A204.1 (cell line): ENCODE measurements around the gene PSTPIP2.
"Not testable (repeated sequence)": the region's sequence is repeated elsewhere in the genome, so short reads cannot be mapped to it uniquely, and the experiment has no call there.

Experiments
- FAIRE-seq: peaks from 2 replicates; lab custom pipeline; 2012; peaks lifted over from hg19 to GRCh38; lab: Jason Lieb, UNC

The PSTPIP2 gene

DNA sequence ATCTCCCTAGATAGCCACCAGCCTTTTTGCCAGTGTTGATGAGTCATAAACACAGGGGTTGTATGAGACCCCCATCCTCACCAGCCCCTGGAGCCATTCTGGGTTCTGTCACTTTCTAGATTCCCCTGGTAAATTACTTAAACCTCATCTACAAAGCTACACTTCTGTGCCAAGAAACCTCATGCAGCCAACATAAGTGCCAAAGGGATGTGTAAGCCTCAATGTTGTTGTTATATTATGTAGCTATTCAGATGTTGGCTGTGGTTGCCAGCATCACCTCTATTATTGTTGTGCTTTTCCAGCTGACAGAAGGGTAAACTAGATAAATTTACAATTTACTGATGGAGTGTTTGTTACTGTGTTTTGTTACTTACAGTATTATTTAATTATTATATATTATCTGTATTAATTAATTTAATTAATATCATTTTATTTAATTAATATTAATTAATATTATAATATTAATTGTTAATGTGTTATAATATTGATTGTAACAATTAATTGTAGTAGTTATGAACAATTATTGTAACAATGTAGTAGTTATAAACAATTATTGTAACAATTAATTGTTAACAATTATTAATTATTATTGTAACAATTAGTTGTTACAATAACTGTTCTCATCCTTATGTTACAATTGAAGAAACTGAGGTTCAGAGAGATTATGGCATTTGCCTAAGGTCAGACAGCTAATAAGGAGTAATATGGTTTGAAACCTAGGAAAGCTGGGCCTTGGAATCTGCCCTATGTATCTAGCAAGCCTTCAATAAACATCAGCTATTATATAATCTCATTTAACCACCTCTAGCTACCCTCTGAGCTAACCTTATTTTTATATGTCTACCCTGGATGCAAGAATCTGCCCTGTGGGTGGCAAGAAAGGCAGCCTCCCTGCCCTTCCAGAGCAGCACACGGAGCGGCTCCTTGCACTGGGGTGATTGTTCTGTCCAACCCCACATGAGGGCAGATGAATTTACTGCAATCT is 36.1 kb downstream of the PSTPIP2 start:
- peak; percentile 96 for FAIRE-seq

DNA sequence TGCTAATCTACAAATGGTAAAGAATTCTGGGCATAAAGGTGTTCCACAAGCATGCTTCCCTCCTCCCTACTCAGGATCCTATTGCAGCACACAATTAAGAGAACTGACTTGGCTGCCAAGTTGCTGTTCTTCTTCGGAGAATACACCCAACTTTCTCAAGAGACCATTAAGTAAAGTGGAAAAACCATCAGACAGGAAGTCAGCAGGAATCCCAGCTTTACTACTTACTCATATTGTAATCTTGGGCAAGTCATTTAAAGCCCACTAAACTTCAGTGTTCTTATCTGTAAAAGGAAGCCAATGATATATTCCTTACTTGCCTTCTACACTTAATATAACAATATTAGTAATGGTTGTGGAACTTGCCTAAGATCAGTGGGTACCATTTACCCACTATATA is 37.8 kb downstream of the PSTPIP2 start:
- no peak for FAIRE-seq

DNA sequence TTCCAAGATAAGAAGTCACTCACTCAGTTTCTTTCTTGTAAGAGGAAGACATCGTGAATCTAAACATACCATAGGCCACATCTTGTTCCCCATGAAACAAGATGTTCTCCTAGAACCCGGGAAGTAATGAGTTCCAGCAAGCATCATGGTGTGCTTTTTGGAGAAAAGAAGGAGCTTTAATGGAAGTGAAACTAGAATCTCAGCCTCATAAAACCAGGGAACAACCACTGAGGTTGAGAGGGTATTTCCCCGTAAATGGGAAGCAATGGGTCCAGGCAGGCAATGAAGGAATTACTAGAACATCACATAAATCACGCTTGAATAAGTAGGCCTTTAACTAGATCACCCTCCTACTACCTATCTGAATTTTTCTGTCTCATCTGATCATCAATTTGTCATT is 40.3 kb downstream of the PSTPIP2 start:
- FAIRE-seq: no peak

DNA sequence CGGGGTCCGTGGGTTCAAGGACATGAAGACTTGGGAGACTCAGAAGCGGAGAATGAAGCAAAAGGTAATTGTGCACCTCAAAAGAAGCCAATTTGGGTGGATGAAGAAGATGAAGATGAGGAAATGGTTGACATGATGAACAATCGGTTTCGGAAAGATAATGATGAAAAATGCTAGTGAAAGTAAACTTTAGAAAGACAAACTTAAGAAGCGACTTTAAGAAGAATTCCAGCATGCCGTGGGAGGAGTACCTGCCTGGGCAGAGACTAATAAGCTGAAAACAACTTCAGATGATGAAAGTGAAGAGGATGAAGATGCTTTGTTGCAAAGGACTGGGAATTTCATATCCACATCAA is 43.5 kb downstream of the PSTPIP2 start:
- no peak for FAIRE-seq

DNA sequence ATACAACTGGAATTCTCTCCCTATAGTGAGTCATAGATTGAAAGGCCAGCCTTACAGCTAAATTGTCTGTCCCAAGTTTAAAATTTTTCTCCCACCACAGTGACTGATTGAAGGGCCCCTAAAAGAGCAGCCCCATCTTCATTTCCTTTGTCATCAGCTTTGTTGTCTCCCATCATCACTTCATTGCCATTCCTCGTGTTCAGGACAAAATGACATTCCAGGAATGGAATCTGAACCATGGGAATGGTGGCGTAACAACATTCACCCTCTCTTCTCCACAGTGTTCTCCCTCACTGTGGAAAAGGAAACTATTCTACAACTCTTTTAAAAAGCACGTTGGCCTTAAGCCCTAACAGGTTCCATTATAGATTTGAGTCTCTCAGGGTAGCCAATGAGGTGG is 52.1 kb downstream of the PSTPIP2 start:
- FAIRE-seq: no peak

DNA sequence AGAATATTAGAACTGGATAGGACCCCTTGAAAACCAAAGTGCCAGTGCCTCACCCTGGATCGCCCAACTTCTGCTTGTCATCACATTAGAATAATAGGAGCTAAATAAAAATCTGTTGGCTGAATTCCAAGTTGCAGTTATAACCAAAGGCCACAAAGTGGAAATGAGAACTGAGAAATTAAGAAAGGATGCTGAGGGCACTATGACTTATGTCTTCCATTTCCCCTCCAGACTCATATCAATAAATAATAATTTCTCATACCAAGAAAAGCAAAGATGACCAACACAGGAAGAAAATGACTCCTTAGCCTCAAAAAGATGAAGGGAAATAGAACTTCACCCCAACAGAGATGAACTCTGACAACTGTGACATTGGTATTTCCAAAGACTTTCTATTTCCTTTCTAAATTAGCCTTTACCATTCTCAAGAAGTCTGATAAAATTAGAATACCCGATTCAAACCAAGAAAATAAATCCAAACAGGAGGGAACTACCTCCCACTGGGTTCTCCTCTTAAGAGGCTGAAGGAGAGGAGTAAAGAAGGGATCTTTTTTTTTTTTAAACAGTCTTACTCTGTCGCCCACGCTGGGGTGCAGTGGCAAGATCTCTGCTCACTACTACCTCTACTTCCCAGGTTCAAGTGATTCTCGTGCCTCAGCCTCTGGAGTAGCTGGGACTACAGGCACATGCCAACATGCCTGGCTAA is 58.4 kb downstream of the PSTPIP2 start:
- no peak for FAIRE-seq

DNA sequence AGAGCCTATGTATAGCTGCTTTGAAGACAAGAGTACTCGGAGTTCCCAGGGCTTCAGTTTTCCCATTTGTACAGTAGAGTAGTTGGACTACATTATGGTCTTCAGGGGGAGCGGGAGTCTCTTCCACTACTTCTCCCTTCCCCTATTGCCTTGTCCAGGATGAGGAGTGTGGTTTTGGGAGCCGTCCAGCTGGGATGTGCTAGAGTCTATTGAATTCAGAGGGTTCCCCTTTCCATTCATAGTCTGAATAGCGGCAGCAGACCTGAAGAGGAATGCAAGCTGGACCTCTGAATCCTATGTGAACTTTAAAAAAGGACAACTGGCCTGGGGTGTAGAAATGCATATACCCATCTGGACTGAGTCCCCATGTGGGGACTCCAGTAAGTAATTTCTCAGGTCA is 61.4 kb downstream of the PSTPIP2 start:
- FAIRE-seq: no peak

DNA sequence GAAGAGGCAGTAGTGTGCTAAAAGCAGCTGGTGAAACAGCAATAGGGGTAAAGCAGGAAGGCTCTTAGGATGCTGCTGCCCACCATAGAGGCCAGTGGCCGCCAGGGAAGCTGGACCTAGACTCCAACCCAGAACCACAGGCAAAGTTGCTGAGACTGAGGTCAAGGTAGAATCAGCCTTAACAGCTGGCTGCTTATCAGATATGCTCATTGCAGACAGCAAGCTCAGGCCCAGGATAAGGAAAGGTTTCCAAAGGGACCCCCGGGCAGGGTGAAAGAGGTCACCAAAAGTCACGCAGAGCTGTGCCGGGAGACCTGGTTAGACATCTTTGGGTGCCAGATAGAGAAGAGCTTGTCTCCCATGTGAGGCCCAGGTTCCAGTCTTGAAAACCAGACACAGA is 62.0 kb downstream of the PSTPIP2 start:
- no peak for FAIRE-seq

DNA sequence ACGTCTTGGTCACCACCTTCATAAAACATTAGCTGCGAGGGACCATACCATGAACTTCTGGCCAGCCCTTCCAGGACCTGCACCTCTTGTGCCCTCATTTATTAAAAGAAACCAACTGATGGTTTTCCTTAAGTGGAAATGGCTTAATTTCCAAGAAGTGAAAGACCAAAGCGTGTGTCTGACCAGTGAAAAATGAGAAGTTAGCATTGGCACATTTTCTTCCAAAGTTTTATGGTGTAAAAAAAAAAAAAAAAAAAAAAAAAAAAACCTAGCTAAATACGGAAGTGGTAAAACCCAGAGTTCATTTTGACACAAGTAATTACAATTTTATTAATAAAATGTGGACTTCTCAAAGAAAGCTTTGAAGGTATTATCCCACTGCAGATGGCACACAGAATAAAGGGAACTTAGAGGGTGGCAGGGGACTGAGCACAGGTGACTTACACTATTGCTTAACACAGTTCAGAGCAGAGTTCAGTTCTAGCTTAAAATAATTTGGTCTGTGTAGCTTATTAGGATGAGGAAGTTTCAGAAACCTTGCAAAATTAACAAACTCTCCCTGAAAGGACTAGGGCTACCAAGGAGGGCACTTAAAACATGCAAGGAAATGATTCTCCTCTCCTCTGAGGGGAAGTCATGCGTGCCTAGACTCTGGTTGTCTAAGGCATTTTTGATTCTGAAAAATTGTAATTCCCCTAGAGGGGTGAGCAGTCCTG is 62.8 kb downstream of the PSTPIP2 start:
- FAIRE-seq: no peak

DNA sequence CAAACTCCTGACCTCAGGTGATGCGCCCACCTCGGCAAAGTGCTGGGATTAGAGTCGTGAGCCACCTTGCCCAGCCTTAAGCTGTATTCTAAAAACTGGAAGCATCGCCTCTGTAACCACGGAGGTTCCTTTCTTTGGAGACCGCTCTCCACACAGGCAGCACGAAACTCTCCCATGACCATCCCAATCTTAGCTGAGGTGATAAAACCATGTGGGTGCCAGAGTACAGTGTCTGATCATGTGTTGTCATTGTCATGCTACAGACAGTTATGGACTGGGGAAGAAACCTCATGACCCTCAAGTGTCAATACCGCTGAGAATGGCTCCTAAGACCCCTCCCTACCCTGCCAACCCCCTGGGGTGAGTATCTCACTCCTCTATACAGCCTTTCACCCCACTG is 63.5 kb downstream of the PSTPIP2 start:
- no peak for FAIRE-seq

DNA sequence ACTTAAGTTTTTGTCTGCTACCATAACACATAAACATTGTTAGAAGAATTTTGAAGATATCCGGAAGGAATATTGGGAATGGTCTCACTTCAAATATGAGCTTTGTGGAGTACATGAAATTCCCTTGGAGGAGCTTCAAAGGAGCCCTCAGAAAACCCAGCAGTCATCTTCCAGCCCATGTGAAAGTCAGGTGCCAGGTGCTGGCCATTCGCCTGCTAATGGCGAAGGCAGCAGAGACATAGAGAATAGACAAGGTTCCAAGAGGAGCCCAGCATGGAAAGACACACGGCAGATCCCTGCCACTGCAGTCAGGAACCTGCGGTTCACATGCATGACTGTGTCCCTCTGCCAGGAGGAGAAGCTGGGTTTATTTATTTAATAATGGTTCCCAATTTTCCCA is 64.9 kb downstream of the PSTPIP2 start:
- no peak for FAIRE-seq

DNA sequence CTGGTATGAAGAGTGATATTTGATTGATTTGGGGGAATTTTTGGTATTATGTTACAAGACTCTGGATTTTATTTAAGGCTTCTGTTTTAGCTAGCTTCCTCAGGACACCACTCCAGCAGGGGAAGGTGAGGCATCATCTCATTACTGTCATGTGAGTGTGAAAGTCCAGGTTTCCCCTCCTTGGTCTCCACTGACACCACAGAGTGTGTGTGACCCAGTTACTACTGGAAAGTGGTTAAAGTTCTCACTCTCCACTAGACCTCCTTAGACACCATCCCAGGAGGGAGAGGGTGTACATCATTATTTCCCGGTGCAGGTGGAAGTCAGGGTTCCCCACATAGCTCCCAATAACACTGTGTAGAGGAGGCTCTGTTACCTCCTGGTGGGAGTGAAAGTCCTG is 69.1 kb downstream of the PSTPIP2 start:
- no peak for FAIRE-seq

DNA sequence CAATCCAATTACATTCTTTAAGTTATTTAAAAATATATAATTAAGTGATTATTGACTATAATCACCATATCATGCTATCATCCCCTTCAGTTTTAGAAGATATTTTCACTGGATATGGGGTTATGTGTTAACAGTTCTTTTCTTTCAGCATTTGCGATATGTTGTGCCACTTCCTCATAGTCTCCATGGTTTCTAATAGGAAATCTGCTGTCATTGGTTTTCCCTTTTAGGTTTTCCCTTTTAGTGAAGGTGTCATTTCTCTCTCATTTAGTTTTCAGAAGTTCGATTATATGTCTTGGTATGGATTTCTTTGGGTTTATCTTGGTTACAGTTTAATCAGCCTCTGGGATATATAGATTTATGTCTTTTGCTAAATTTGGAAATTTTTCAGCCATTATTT is 70.2 kb downstream of the PSTPIP2 start:
- FAIRE-seq: no peak

DNA sequence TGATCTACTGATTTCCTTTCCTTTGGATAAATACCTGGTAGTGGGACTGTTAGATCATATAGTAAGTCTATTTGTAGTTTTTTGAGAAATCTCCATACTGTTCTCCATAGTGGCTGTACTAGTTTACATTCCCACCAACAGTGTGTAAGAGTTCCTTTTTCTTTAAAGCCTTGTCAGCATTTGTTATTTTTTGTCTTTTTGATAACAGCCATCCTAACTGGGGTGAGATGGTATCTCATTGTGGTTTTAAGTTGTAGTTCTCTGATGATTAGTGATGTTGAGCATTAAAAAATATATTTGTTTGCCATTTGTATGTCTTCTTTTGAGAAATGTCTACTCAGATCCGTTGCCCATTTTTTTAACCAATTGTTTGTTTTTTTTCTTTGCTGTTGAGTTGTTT is 71.0 kb downstream of the PSTPIP2 start:
- no peak for FAIRE-seq

DNA sequence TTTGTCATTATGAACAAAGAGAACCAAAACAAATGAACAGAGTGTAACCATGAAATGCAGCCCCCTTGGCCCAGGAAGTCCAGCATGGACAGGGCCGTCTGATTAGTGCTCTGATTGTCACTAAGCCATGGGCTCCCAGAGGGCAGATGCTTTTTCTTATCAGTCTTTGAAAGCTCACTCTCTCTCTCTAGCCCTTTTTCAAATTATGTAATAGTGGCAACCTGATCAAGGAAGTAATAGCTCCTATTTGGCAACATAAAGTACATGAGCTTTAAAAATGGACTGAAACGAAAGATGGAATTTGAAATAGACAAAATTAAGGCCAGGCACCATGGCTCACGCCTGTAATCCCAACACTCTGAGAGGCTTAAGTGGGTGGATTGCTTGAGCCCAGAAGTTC is 72.5 kb downstream of the PSTPIP2 start:
- no peak for FAIRE-seq

DNA sequence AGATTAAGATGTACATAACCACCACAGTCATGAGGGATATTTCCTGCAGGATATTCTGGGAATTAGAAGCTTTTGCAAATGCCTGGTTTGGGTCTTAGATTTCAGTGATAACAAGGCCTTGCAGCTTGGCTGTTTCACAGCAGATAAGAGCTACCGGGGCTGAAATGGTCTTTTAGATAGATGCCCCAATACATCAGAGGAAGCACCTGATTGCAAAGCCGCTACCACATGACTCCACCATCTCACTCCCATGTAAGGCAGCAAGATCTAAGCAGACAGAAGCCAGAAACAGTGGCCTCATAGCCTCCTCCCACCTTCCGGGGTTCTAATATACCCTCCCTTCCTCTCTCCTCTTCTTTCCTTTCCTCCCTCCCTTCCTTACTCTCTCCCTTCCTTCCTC is 73.8 kb downstream of the PSTPIP2 start:
- FAIRE-seq: no peak

DNA sequence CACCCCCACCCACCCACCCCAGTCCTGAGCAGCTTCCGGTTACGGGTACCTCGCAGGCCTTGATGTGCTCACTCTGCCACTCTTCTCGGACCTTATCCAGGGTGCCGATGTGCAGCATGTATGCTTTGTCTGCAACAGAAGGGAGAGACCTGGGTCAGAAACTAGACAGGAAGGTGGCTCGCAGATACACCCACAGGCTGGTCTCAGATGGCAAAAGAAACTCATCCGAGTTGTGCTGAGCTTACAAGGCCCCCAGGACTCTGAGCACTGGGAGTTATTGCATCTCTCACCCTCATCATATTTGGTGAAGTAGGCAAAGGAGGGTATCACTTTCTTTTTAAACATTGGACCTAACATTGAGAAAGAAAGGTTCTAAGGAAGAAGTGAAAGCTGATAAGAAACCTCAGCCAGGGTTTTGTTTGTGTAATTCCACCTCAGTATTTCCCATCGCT is 74.3 kb downstream of the PSTPIP2 start:
- no peak for FAIRE-seq

DNA sequence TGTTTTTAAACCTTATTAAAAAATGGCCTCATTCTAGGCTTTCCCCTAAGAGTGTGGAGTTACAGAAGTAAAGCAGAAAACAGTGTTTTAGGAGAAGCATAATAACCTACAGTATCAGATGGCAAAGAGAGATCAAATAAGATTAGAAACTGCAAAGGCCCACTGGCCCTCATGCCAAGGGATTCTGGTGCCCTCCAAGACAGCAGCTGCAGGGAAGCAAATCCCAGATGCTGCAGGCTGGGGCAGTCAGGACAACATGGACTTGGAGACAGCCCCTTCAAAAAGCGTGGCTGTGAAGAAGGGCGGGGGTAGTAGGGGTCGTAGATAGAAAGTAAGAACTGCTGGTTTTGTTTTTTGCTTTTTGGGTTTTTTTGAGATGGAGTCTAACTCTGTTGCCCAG is 76.6 kb downstream of the PSTPIP2 start:
- FAIRE-seq: no peak

DNA sequence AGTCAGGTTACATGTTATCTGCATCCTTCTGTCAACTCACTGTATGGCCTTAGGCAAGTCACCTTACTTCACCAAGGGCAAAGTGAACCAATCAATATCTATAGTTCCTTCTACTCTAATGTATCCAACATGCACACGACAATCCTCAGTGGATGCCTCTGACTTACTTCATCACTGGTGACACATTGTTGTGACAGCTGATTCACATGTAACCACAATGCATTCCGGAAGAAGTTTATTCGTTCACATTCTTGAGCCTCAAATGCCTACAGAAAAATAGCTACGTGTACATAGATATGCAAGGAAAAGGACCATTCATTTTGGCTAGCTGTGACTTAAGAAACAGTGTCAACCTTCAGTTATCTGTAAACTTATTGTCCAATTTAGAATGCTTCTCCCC is 78.6 kb downstream of the PSTPIP2 start:
- no peak for FAIRE-seq

DNA sequence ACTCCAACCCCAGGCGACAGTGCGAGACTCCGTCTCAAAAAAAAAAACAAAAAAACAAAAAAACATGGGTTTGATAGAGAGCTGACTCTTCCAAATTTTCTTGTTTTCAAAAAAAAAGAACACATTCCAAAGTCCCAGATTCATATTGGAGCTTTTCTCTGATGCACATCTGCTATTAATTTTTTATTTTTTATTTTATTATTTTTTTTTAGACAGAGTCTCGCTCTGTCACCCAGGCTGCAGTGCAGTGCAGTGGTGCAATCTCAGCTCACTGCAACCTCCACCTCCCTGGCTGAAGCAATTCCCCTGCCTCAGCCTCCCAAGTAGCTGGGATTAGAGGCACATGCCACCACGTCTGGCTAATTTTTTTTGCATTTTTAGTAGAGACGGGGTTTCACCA is 79.5 kb downstream of the PSTPIP2 start:
- not testable (repeated sequence) for FAIRE-seq

DNA sequence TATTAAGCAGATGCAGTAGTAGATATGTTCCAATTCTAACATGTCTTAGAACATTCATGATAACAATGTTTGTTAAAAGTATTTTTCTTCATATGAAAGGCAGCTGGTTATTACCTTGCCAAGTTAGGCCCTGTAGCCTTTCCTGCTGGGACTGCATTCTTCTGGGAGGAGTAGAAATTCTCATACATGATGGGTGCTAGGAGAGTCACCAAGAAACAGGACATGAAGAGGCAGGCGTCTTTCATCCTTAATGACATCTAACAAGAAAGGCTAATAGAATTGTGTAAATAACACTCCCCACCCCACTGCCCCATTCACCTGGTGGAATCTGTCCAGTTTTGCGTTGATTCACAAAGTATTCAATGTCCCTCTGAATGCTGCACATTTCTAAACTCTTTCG is 80.3 kb downstream of the PSTPIP2 start:
- FAIRE-seq: no peak

DNA sequence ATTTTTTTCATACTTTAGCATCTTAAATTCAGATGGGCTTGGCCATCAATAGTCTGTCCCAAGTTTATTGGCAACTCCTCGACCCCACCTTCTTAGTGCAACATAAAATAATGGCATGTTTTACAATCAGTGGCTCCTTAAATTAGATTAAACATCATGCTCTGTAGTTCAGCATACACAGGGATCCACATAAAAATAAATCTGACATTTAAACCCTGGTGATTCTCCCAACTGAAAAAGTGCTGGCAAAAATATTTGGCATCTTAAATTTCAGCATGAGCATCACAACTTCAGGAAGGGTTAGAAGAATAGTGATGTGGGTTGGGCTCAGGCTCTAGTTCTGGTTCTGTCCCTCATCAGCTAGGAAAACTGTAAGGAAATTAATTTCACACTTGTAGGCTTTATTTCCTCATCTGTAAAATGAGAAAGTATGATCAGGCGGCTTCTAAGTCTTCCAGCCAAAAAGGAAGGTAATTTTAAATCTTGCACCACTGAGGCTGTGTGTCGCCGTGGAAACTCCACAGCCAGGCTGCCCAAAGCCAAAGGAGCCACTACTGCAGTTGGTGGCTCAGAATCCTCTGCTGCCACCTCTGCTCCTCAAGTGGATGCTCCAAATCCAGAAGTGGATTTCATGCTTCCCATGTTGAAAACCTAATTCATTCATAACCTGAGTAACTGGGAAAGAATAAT is 87.4 kb downstream of the PSTPIP2 start:
- no peak for FAIRE-seq
